ENCODE results near the gene TMEM31. TPM values are rescaled to one million over a fixed set of nuclear protein-coding genes. Genes with fewer than 3 reads are reported as not detected.

Gene TMEM31, protein sequence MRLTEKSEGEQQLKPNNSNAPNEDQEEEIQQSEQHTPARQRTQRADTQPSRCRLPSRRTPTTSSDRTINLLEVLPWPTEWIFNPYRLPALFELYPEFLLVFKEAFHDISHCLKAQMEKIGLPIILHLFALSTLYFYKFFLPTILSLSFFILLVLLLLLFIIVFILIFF
- total RNA-seq, result not detected
- long read RNA-seq, result 0 reads

DNA sequence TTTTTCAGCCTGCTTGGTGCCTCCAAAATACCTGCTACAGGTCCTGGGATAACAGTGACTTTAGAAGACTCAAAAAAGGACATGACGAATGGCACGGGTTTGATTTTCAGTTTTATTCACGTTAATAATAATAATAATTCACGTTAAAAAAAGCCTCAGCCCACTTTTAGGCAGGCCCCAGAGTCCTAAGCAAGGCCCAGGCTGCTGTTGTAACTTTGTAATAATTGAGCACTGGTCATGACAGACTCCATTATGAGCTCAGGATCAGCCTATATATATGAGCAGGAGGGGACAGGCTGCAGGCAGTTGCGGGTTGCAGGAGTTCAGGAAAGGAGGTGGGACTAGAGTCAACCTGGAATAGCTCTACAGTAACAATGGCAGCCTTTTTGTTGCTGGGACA, at the start of gene TMEM31:
Gene TMEM31 (plus strand): TSS at position 301 of the 400 bp plus-strand sequence. CDS start 1,350 bp downstream, outside the sequence.
- DNase-seq, result no peak
- Histone ChIP-seq H3K4me3 (no peak within 1 kb of the TSS), H3K27ac (replicated peaks) (no peak within 1 kb of the TSS), H3K36me3 (no peaks in the 10 kb centered on the region), H3K4me1 (no peaks in the 10 kb centered on the region), H3K9me3 (replicated peaks) (no peaks in the 10 kb centered on the region), H3K27me3 (ENCODE audit: low read depth) (no peaks in the 10 kb centered on the region)
- intact Hi-C loops (cut with micrococcal nuclease), result no loop called here
- TF ChIP-seq, protein P1, sequence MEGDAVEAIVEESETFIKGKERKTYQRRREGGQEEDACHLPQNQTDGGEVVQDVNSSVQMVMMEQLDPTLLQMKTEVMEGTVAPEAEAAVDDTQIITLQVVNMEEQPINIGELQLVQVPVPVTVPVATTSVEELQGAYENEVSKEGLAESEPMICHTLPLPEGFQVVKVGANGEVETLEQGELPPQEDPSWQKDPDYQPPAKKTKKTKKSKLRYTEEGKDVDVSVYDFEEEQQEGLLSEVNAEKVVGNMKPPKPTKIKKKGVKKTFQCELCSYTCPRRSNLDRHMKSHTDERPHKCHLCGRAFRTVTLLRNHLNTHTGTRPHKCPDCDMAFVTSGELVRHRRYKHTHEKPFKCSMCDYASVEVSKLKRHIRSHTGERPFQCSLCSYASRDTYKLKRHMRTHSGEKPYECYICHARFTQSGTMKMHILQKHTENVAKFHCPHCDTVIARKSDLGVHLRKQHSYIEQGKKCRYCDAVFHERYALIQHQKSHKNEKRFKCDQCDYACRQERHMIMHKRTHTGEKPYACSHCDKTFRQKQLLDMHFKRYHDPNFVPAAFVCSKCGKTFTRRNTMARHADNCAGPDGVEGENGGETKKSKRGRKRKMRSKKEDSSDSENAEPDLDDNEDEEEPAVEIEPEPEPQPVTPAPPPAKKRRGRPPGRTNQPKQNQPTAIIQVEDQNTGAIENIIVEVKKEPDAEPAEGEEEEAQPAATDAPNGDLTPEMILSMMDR (IDR thresholded peaks at IDR 0.05; ENCODE audit: borderline replicate concordance), result no peak

DNA sequence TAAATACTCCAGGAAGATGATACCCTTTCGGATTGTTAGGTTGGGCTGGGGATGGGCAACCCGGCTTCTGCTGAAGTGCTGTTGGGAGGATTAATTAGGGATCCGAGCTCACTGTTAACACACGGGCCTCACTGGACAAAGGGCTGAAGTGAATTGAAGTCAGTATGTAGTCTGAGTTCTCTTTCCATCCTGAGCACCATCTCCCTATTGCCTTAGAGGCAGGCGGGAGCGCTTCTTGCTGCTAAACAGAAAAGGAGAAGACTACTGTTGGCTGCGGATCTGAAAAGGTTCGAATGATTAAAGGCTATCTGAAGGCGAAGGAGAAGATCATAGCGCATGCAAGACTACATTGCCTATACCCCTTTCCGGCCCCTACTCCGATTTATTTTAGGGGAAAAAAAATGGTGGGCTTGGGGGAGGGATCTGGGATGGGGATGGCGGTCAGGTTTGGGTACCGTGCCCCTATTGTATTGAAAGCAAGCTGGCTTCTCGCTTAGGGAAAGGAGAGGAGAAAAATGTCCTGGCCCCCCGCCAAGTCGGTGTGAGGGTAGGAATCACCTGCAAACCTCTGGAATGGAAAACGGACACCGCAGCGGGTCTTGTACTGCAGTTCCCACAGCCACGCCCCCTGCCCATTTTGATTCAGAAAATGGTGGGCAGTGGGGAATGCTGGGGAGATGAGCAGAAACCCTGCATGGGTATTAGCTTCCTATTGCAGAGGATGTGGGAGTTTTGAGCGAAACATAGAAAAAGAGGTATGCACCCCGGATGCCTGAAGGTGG, 46.5 kb upstream of the TMEM31 start:
- no peaks in the 10 kb centered on the region for H3K4me1 ChIP-seq
- TF ChIP-seq, protein P1 (IDR thresholded peaks at IDR 0.05; ENCODE audit: borderline replicate concordance), result no peak
- H3K27ac ChIP-seq (replicated peaks), result no peak overlapping the region
- H3K36me3 ChIP-seq, result no peaks in the 10 kb centered on the region
- intact Hi-C loops (cut with micrococcal nuclease), result no loop called here
- peaks cover 4% of the 10 kb centered on the region for H3K27me3 ChIP-seq (ENCODE audit: low read depth)
- DNase-seq, result no peak
- no peak overlapping the region for H3K4me3 ChIP-seq
- no peaks in the 10 kb centered on the region for H3K9me3 ChIP-seq (replicated peaks)

DNA sequence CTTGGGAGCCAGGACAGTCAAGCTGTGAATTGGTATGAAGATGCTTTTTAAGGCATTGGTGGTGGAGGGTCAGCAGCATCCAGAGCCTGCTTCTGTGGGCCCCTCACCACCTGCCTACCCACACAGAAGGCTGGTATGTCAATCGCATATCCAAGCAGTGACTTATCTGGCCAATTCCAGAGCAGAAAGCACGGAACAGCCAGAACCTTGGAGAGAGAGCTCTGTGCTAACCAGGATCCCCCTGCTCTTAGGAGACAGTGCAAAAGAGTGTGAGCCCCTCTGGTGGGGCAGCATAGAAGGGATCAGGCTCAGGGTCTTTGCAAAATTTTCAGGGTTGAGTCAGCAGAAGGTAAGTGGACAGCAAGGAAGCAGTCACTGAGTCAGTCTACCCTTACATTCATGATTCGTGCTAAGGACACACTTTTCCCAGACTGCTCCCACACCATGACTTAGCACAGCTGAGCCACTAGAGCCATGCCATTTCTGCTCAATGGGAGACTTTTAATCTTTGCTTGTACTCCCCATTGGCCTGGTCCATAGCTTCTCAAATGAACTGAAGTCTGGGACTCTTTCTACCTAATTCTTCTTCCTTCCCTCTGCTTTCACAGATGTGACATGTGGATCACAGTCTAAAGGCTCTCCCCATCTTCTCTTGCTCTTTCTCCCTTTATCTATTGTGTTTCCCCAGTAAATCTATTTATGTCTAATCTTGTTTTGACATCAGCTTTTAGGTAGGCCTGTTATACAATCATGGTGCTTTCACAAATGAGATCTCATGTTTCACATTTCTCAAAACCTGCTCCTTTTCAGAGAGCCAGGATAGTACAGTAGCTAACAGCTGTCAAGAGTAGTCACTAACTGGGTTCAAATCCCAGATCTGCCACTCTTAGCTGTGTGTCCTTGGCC, 44.3 kb upstream of the TMEM31 start:
- H3K36me3 ChIP-seq, result no peaks in the 10 kb centered on the region
- H3K9me3 ChIP-seq (replicated peaks), result no peaks in the 10 kb centered on the region
- peaks cover 4% of the 10 kb centered on the region for H3K27me3 ChIP-seq (ENCODE audit: low read depth)
- no peaks in the 10 kb centered on the region for H3K4me1 ChIP-seq
- intact Hi-C loops (cut with micrococcal nuclease), result no loop called here
- no peak overlapping the region for H3K27ac ChIP-seq (replicated peaks)
- no peak overlapping the region for H3K4me3 ChIP-seq
- no peak for DNase-seq
- TF ChIP-seq, protein P1 (IDR thresholded peaks at IDR 0.05; ENCODE audit: borderline replicate concordance), result no peak

DNA sequence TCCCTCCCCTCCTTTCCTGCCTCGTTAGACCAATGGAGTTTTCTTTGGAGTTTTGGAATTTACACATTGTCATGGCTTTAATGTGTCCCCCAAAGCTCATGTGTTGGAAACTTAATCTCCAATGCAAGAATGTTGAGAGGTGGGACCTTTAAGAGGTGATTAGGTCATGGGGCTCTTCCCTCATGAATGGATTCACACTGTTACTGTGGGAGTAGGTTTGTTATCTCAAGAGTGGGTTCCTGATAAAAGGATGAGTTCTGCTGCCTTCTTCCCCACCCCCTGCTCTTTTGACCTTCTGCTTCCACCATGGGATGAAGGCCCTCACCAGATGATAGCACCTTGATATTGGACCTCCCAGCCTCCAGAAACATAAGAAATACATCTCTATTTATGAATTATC, 41.0 kb upstream of the TMEM31 start:
- Histone ChIP-seq H3K9me3 (replicated peaks) (no peaks in the 10 kb centered on the region), H3K27me3 (ENCODE audit: low read depth) (no peaks in the 10 kb centered on the region), H3K36me3 (no peaks in the 10 kb centered on the region), H3K4me3 (no peak overlapping the region), H3K27ac (replicated peaks) (no peak overlapping the region), H3K4me1 (no peaks in the 10 kb centered on the region)
- DNase-seq, result no peak
- intact Hi-C loops (cut with micrococcal nuclease), result no loop called here
- TF ChIP-seq, protein P1 (IDR thresholded peaks at IDR 0.05; ENCODE audit: borderline replicate concordance), result no peak

Measured in left ventricle myocardium inferior (tissue), 1 donor.